Transverse colon (tissue), 4 donors: Measurements from ENCODE around the gene SYNPO2. TPM values are rescaled to one million over a fixed set of nuclear protein-coding genes. Genes with fewer than 3 reads are reported as not detected.

ENCODE experiments used
- DNase-seq: peaks from one replicate; pipeline ENCODE4 v3.0.0-alpha.2; 2019
- H3K27ac ChIP-seq, 4 donors: fragments of 200-600 bp; sonication (generic); 2 replicates each; pipeline ENCODE4 v1.5.1; 2016 to 2018; ENCODE audit warnings: inconsistent platforms in 4 of 4
- H3K27me3 ChIP-seq: fragments of 200-600 bp; sonication (generic); 2 replicates; pipeline ENCODE4 v1.5.1; 2017; ENCODE audit warnings: inconsistent platforms
- H3K36me3 ChIP-seq, 4 donors: fragments of 200-600 bp; sonication (generic); 2 replicates each; pipeline ENCODE4 v1.5.1; 2017 to 2019; ENCODE audit warnings: inconsistent platforms in 4 of 4
- H3K4me1 ChIP-seq, 4 donors: fragments of 200-600 bp; sonication (generic); 2 replicates each; pipeline ENCODE4 v1.5.1; 2017 to 2020; ENCODE audit warnings: inconsistent platforms in 4 of 4
- H3K4me3 ChIP-seq, 4 donors: fragments of 200-600 bp; sonication (generic); 1 replicate in 1 of 4; 2 replicates in 3 of 4; pipeline versions ENCODE4 v1.5.1 to v1.6.1; 2017 to 2019; ENCODE audit warnings: inconsistent platforms in 4 of 4
- H3K9me3 ChIP-seq, 2 donors: fragments of 200-600 bp; sonication (generic); 2 replicates each; pipeline ENCODE4 v1.5.1; 2017 to 2019; ENCODE audit warnings: inconsistent platforms in 2 of 2
- CTCF ChIP-seq, 5 experiments: fragments of 200-600 bp in 3 of 5; fragments of 450-650 bp in 2 of 5; sonication (generic) in 3 of 5; IDR thresholded peaks; 1 replicate in 2 of 5; 2 replicates in 3 of 5; pipeline ENCODE4 v1.5.1; 2016 to 2017; ENCODE audit warnings: antibody characterized with exemption in 5 of 5, inconsistent platforms in 3 of 5, mild to moderate bottlenecking in 2 of 5, moderate library complexity in 1 of 5
- EP300 ChIP-seq: sonication (generic); formaldehyde crosslinking; IDR thresholded peaks from one replicate; pipeline ENCODE4 v1.6.1; 2017; ENCODE audit warnings: antibody characterized with exemption, low read depth
- POLR2A ChIP-seq: fragments of 450-650 bp; IDR thresholded peaks from one replicate; pipeline ENCODE4 v1.6.1; 2016; ENCODE audit warnings: antibody characterized with exemption, mild to moderate bottlenecking, moderate library complexity
- POLR2AphosphoS5 ChIP-seq, 3 donors: sonication (generic); formaldehyde crosslinking; IDR thresholded peaks; one replicate each; pipeline ENCODE4 v1.6.1; 2016; ENCODE audit warnings: antibody characterized with exemption in 3 of 3
- WGBS, 2 donors: methylation state at CpG; one replicate each; pipeline ENCODE4 v1.1.5; 2018; ENCODE audit warnings: low coverage in 1 of 2; 5-methylcytosine and 5-hydroxymethylcytosine counted together
- in situ Hi-C, 4 donors: fragments of 200-750 bp; cut with MboI; loops; one replicate each; pipeline versions ENCODE4 v1.15.0 to v1.15.1; 2017; ENCODE audit warnings: low sequenced_read_pairs in 3 of 4, low pct_ligation_motif_present in 1 of 4, low pct_unique_long_range_greater_than_20kb in 1 of 4
- intact Hi-C: fragments of 100-400 bp; cut with DNase I; formaldehyde crosslinking; loops from one replicate; pipeline ENCODE4 v1.15.1; 2023; ENCODE audit warnings: low total_unique reads
- total RNA-seq, 4 donors: library from RNA; depleted of rRNA; stranded (reverse); fragments of >200 nt; gene quantifications; one replicate each; pipeline ENCODE4 v1.1.0, GENCODE V29; 2016

SYNPO2 gene
- total RNA-seq, 4 donors from 2014 or later = 99.7 to 400 (median 145) TPM

- no peaks in the 10 kb centered on the region for H3K9me3 ChIP-seq
- WGBS, 2 donors = 0 to 11% methylated on average over 3 to 5 of the region's 5 CpGs
- H3K27me3 ChIP-seq = no peaks in the 10 kb centered on the region
- DNase-seq = peak; percentile 20
- TF ChIP-seq POLR2AphosphoS5 (IDR thresholded peaks at IDR 0.05) (no peak), EP300 (no peak), CTCF (IDR thresholded peaks at IDR 0.05) (peak; percentile 49 to 60 (median 53)), POLR2A (no peak)
- in situ Hi-C loops = no loop called here
- H3K27ac ChIP-seq = no peak overlapping the region
- H3K4me3 ChIP-seq = no peak overlapping the region
- H3K4me1 ChIP-seq = peaks cover 0 to 3% (median 0%) of the 10 kb centered on the region in 4 donors
- intact Hi-C loops = no loop called here
- H3K36me3 ChIP-seq = no peaks in the 10 kb centered on the region
Observed at GRCh38 chr4:118865091-118865708, 23.5 kb upstream of the SYNPO2 start.

GRCh38 chr4:118866442-118866841, 22.2 kb upstream of the SYNPO2 start:
- TF ChIP-seq POLR2A (no peak), CTCF (IDR thresholded peaks at IDR 0.05) (no peak), POLR2AphosphoS5 (IDR thresholded peaks at IDR 0.05) (no peak), EP300 (no peak)
- intact Hi-C loops = no loop called here
- in situ Hi-C loops = no loop called here
- 57 to 67% methylated on average over 1 of the region's 1 CpG for WGBS, 2 donors
- Histone ChIP-seq H3K4me3 (no peak overlapping the region), H3K36me3 (no peaks in the 10 kb centered on the region), H3K4me1 (peaks cover 0 to 3% (median 0%) of the 10 kb centered on the region in 4 donors), H3K27me3 (no peaks in the 10 kb centered on the region), H3K27ac (no peak overlapping the region), H3K9me3 (no peaks in the 10 kb centered on the region)
- DNase-seq = no peak

GRCh38 chr4:118867311-118868067, 21.2 kb upstream of the SYNPO2 start:
- H3K9me3 ChIP-seq = no peaks in the 10 kb centered on the region
- no peak overlapping the region for H3K4me3 ChIP-seq
- in situ Hi-C loops = no loop called here
- H3K27me3 ChIP-seq = no peaks in the 10 kb centered on the region
- 89 to 90% methylated on average over 3 of the region's 3 CpGs for WGBS, 2 donors
- DNase-seq = no peak
- no peaks in the 10 kb centered on the region for H3K36me3 ChIP-seq
- H3K27ac ChIP-seq = no peak overlapping the region
- TF ChIP-seq POLR2A = no peak
- TF ChIP-seq CTCF (IDR thresholded peaks at IDR 0.05) = no peak
- no peak for TF ChIP-seq EP300
- TF ChIP-seq POLR2AphosphoS5 (IDR thresholded peaks at IDR 0.05) = no peak
- intact Hi-C loops = no loop called here
- peaks cover 0 to 3% (median 0%) of the 10 kb centered on the region in 4 donors for H3K4me1 ChIP-seq

- Histone ChIP-seq H3K9me3 (no peaks in the 10 kb centered on the region), H3K4me1 (peaks cover 0 to 3% (median 0%) of the 10 kb centered on the region in 4 donors), H3K36me3 (no peaks in the 10 kb centered on the region), H3K27me3 (no peaks in the 10 kb centered on the region), H3K27ac (no peak overlapping the region), H3K4me3 (no peak overlapping the region)
- intact Hi-C loops (no loop called here), in situ Hi-C loops (no loop called here)
- 64 to 75% methylated on average over 2 of the region's 2 CpGs for WGBS, 2 donors
- TF ChIP-seq CTCF (IDR thresholded peaks at IDR 0.05) (no peak), EP300 (no peak), POLR2AphosphoS5 (IDR thresholded peaks at IDR 0.05) (no peak), POLR2A (no peak)
- DNase-seq = no peak
Observed at GRCh38 chr4:118869808-118870342, 18.8 kb upstream of the SYNPO2 start.
